OCI-LY7 (cell line): ENCODE measurements around the gene CDAN1. TPM values are rescaled to one million over a fixed set of nuclear protein-coding genes. Genes with fewer than 3 reads are reported as not detected.

Experiments used
- BruUV-seq: library from RNA; stranded (reverse); fragments of 400-500 nt; replicated peaks from 2 replicates; lab custom pipeline; 2021; lab: Mats Ljungman, UMichigan
- CTCF ChIA-PET: fragments of 300-600 bp; sonication (Branson Sonifier 250); formaldehyde crosslinking; loops from one replicate; lab custom pipeline; 2022; ENCODE audit warnings: antibody characterized with exemption; ENCODE audit not compliant: unreplicated experiment; lab: Charles Lee
- POLR2A ChIA-PET: fragments of 300-600 bp; sonication (Branson Sonifier 250); formaldehyde crosslinking; loops from one replicate; lab custom pipeline; 2022; ENCODE audit warnings: antibody characterized with exemption; lab: Charles Lee
- DNase-seq: peaks from one replicate; pipeline ENCODE4 v3.0.0-alpha.2; 2015; ENCODE audit warnings: low spot score
- H2AFZ ChIP-seq: fragments of 200-600 bp; sonication (generic), shearing (Covaris generic); 2 replicates; pipeline ENCODE4 v1.6.1; 2014; ENCODE audit warnings: mild to moderate bottlenecking, antibody characterized with exemption, low read length, moderate library complexity
- H3K27ac ChIP-seq: fragments of 200-600 bp; sonication (generic); 2 replicates; pipeline ENCODE4 v1.5.1; 2014; ENCODE audit warnings: mixed run types, low read depth, mild to moderate bottlenecking, moderate library complexity, low read length, inconsistent platforms; ENCODE audit not compliant: poor library complexity, severe bottlenecking
- H3K36me3 ChIP-seq: fragments of 200-600 bp; sonication (generic); 2 replicates; pipeline ENCODE4 v1.6.1; 2014; ENCODE audit warnings: mild to moderate bottlenecking, antibody characterized with exemption, low read length, moderate library complexity, mixed read lengths; ENCODE audit not compliant: insufficient read depth
- H3K4me1 ChIP-seq: fragments of 200-600 bp; sonication (generic); 2 replicates; pipeline ENCODE4 v1.5.1; 2014; ENCODE audit warnings: mild to moderate bottlenecking, low read length; ENCODE audit not compliant: insufficient read depth, poor library complexity, severe bottlenecking
- H3K4me2 ChIP-seq: fragments of 200-600 bp; sonication (generic); 2 replicates; pipeline ENCODE4 v1.6.1; 2014; ENCODE audit warnings: mild to moderate bottlenecking, low read length
- H3K4me3 ChIP-seq: fragments of 200-600 bp; sonication (generic); 2 replicates; pipeline ENCODE4 v1.5.1; 2014; ENCODE audit warnings: mild to moderate bottlenecking, low read depth, low read length; ENCODE audit not compliant: poor library complexity, severe bottlenecking
- H3K79me2 ChIP-seq: fragments of 200-600 bp; sonication (generic); 2 replicates; pipeline ENCODE4 v1.6.1; 2016; ENCODE audit warnings: low read depth, mild to moderate bottlenecking, low read length, moderate library complexity, mixed read lengths; ENCODE audit not compliant: insufficient read depth
- H3K9me2 ChIP-seq: fragments of 200-600 bp; sonication (generic); 2 replicates; pipeline ENCODE4 v1.6.1; 2016; ENCODE audit warnings: mild to moderate bottlenecking, low read length, mixed read lengths; ENCODE audit not compliant: insufficient read depth
- H3K9me3 ChIP-seq: fragments of 200-600 bp; sonication (generic); 2 replicates; pipeline ENCODE4 v1.6.1; 2014; ENCODE audit warnings: mild to moderate bottlenecking, mixed run types, low read length, mixed read lengths
- H4K20me1 ChIP-seq: fragments of 200-600 bp; sonication (generic); 2 replicates; pipeline ENCODE4 v1.6.1; 2014; ENCODE audit warnings: mild to moderate bottlenecking, antibody characterized with exemption, low read length, moderate library complexity, mixed read lengths; ENCODE audit not compliant: insufficient read depth
- CTCF ChIP-seq: fragments of 200-600 bp; sonication (generic); conservative IDR thresholded peaks from 2 replicates; pipeline ENCODE4 v1.5.1; 2014; ENCODE audit warnings: mild to moderate bottlenecking, antibody characterized with exemption, low read length, moderate library complexity, mixed read lengths
- EZH2phosphoT487 ChIP-seq: fragments of 200-600 bp; sonication (generic); IDR thresholded peaks from 2 replicates; pipeline ENCODE4 v1.6.1; 2018; ENCODE audit warnings: low read depth, borderline replicate concordance, mild to moderate bottlenecking, mixed run types, antibody characterized with exemption, low read length, moderate library complexity, mixed read lengths
- intact Hi-C: fragments of 100-400 bp; cut with micrococcal nuclease; formaldehyde crosslinking; loops from one replicate; pipeline ENCODE4 v1.10.0; 2022; ENCODE audit not compliant: unreplicated experiment
- total RNA-seq, 2 experiments: library from RNA; depleted of rRNA in 1 of 2; stranded (reverse); fragments of >200 nt in 1 of 2; shearing (Covaris generic) in 1 of 2; gene quantifications; 2 replicates each; pipeline ENCODE4 v1.2.3, GENCODE V29; 2014 to 2022

CDAN1 gene
- total RNA-seq, 2 experiments from 2014 or later: 28.9 to 29.5 TPM

- H3K4me1 ChIP-seq: no peaks in the 10 kb centered on the region
- no peaks in the 10 kb centered on the region for H3K79me2 ChIP-seq
- no peak overlapping the region for H3K27ac ChIP-seq
- no peak for DNase-seq
- H3K36me3 ChIP-seq: peaks cover 45% of the 10 kb centered on the region
- ChIA-PET CTCF (no interaction called here), POLR2A (no interaction called here)
- no peaks in the 10 kb centered on the region for H3K9me3 ChIP-seq
- no peak overlapping the region for H2AFZ ChIP-seq
- no peaks in the 10 kb centered on the region for H3K9me2 ChIP-seq
- H4K20me1 ChIP-seq: no peaks in the 10 kb centered on the region
- BruUV-seq: no TSS peak
- no peak overlapping the region for H3K4me2 ChIP-seq
- TF ChIP-seq CTCF: no peak
- TF ChIP-seq EZH2phosphoT487: no peak
- intact Hi-C loops: no loop called here
- H3K4me3 ChIP-seq: no peak overlapping the region
Measured at GRCh38 chr15:42719043-42719442, 17.9 kb downstream of the CDAN1 start.

- Histone ChIP-seq H3K9me3 (no peaks in the 10 kb centered on the region), H3K79me2 (no peaks in the 10 kb centered on the region), H3K36me3 (peaks cover 22% of the 10 kb centered on the region; the same call in 1 of the 2 replicates), H3K9me2 (no peaks in the 10 kb centered on the region), H3K4me2 (no peak overlapping the region), H3K4me3 (no peak overlapping the region), H4K20me1 (no peaks in the 10 kb centered on the region), H3K27ac (no peak overlapping the region), H2AFZ (no peak overlapping the region), H3K4me1 (no peaks in the 10 kb centered on the region)
- TF ChIP-seq EZH2phosphoT487: no peak
- TF ChIP-seq CTCF: no peak
- no TSS peak for BruUV-seq
- intact Hi-C loops: no loop called here
- DNase-seq: no peak
- POLR2A ChIA-PET: no interaction called here
- CTCF ChIA-PET: no interaction called here
Measured at GRCh38 chr15:42716626-42717025, 20.3 kb downstream of the CDAN1 start.

GRCh38 chr15:42716125-42716524 is 20.8 kb downstream of the CDAN1 start:
- POLR2A ChIA-PET: no interaction called here
- no TSS peak for BruUV-seq

More at GRCh38 chr15:42716125-42716524, 20.8 kb downstream of the CDAN1 start:
- Histone ChIP-seq H4K20me1 (no peaks in the 10 kb centered on the region), H3K27ac (no peak overlapping the region), H3K9me3 (no peaks in the 10 kb centered on the region), H2AFZ (no peak overlapping the region), H3K4me3 (no peak overlapping the region), H3K79me2 (no peaks in the 10 kb centered on the region), H3K9me2 (no peaks in the 10 kb centered on the region), H3K36me3 (peaks cover 20% of the 10 kb centered on the region; the same call in 1 of the 2 replicates), H3K4me1 (no peaks in the 10 kb centered on the region), H3K4me2 (no peak overlapping the region)
- TF ChIP-seq CTCF: no peak
- TF ChIP-seq EZH2phosphoT487: no peak
- DNase-seq: no peak
- CTCF ChIA-PET: no interaction called here
- intact Hi-C loops: no loop called here
